ENCODE data around the gene CHCHD6. TPM values are rescaled to one million over a fixed set of nuclear protein-coding genes. Genes with fewer than 3 reads are reported as not detected.

The CHCHD6 gene
- total RNA-seq, 1 donor = 10.9 TPM

DNA sequence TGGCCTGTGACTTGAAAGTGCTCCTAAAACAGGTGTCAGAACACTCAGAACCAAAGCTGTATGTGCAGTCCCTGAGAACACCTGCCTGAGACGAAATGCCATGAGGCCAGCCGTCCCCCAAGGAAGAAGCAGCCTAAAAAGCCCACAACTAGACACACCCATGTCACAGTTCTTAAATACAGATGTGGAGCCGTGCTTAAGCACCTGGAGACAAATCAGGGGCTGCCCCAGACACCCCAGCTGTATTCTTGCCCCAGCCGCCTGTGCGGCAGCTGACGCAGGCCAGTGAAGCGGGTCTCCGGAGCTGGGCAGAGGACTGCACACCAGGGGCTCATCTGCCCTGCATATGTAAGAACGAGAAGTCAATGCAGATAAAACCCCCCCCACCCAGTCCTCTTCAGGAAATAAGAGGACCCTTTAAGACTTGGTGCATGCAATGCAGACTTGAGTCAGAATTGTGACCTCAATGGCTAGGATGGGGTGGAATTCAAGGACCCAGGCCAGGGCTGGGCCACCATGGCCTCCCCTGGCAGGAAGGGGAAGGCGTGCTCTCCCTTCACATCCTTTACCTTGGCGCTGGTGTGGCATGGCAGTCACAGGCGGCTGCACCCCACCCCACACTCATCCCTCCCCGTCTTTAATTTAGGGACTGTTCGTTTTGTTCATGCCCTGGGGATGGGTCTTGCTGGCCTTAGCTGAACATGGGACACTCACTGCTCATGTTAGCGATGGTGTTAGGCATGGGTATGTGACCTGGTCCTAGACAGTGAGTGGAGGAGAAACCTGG is 251.2 kb downstream of the CHCHD6 start:
- peak; percentile 27 for DNase-seq (ENCODE audit: insufficient read length, low spot score, missing footprints)
- no peak overlapping the region for H2AFZ ChIP-seq (ENCODE audit: low read length)
- H3K36me3 ChIP-seq (ENCODE audit: insufficient read depth, low read length) = no peaks in the 10 kb centered on the region
- no peaks in the 10 kb centered on the region for H4K20me1 ChIP-seq (ENCODE audit: insufficient read depth, low read length)
- H3K27me3 ChIP-seq (ENCODE audit: insufficient read depth, low read length) = no peaks in the 10 kb centered on the region
- no peak overlapping the region for H3K4me3 ChIP-seq (ENCODE audit: insufficient read depth, low read length)
- peaks cover 5% of the 10 kb centered on the region for H3K4me1 ChIP-seq (ENCODE audit: insufficient read depth, low read length)
- TF ChIP-seq, protein P1, sequence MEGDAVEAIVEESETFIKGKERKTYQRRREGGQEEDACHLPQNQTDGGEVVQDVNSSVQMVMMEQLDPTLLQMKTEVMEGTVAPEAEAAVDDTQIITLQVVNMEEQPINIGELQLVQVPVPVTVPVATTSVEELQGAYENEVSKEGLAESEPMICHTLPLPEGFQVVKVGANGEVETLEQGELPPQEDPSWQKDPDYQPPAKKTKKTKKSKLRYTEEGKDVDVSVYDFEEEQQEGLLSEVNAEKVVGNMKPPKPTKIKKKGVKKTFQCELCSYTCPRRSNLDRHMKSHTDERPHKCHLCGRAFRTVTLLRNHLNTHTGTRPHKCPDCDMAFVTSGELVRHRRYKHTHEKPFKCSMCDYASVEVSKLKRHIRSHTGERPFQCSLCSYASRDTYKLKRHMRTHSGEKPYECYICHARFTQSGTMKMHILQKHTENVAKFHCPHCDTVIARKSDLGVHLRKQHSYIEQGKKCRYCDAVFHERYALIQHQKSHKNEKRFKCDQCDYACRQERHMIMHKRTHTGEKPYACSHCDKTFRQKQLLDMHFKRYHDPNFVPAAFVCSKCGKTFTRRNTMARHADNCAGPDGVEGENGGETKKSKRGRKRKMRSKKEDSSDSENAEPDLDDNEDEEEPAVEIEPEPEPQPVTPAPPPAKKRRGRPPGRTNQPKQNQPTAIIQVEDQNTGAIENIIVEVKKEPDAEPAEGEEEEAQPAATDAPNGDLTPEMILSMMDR (IDR thresholded peaks at IDR 0.05; ENCODE audit: extremely low read depth, low read depth, low read length) = no peak
- no peak overlapping the region for H3K4me2 ChIP-seq (ENCODE audit: insufficient read depth, low read length)
- no peaks in the 10 kb centered on the region for H3K9me3 ChIP-seq (ENCODE audit: low read depth, low read length)
- H3K27ac ChIP-seq (ENCODE audit: low read depth, low read length) = no peak overlapping the region
- no peaks in the 10 kb centered on the region for H3K79me2 ChIP-seq (ENCODE audit: insufficient read depth, low read length)

DNA sequence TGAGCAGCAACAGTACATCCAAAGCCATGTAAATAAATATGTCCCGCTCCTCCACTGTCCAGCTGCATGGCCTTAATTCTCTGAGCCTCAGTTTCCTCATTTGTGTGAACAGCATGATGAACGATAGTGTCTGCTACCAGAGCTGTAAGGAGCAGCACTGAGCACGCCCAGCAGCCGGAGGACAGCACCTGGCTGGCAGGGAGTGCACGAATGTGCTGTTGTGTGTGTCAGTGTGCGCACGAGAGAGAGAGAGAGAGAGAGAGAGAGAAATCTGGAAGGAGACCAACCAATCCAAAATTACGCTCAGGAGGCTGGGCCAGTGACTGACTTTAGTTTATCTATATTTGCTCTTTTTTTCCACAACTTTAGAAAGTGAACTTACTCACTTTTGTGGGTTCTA is 252.3 kb downstream of the CHCHD6 start:
- H3K4me3 ChIP-seq (ENCODE audit: insufficient read depth, low read length) = no peak overlapping the region
- TF ChIP-seq, protein P1 (IDR thresholded peaks at IDR 0.05; ENCODE audit: extremely low read depth, low read depth, low read length) = no peak
- H3K4me2 ChIP-seq (ENCODE audit: insufficient read depth, low read length) = no peak overlapping the region
- no peak overlapping the region for H3K27ac ChIP-seq (ENCODE audit: low read depth, low read length)
- H3K9me3 ChIP-seq (ENCODE audit: low read depth, low read length) = no peaks in the 10 kb centered on the region
- no peaks in the 10 kb centered on the region for H4K20me1 ChIP-seq (ENCODE audit: insufficient read depth, low read length)
- H3K4me1 ChIP-seq (ENCODE audit: insufficient read depth, low read length) = peaks cover 16% of the 10 kb centered on the region
- no peaks in the 10 kb centered on the region for H3K79me2 ChIP-seq (ENCODE audit: insufficient read depth, low read length)
- no peak overlapping the region for H2AFZ ChIP-seq (ENCODE audit: low read length)
- H3K36me3 ChIP-seq (ENCODE audit: insufficient read depth, low read length) = no peaks in the 10 kb centered on the region
- DNase-seq (ENCODE audit: insufficient read length, low spot score, missing footprints) = peak; percentile 21
- H3K27me3 ChIP-seq (ENCODE audit: insufficient read depth, low read length) = no peaks in the 10 kb centered on the region

DNA sequence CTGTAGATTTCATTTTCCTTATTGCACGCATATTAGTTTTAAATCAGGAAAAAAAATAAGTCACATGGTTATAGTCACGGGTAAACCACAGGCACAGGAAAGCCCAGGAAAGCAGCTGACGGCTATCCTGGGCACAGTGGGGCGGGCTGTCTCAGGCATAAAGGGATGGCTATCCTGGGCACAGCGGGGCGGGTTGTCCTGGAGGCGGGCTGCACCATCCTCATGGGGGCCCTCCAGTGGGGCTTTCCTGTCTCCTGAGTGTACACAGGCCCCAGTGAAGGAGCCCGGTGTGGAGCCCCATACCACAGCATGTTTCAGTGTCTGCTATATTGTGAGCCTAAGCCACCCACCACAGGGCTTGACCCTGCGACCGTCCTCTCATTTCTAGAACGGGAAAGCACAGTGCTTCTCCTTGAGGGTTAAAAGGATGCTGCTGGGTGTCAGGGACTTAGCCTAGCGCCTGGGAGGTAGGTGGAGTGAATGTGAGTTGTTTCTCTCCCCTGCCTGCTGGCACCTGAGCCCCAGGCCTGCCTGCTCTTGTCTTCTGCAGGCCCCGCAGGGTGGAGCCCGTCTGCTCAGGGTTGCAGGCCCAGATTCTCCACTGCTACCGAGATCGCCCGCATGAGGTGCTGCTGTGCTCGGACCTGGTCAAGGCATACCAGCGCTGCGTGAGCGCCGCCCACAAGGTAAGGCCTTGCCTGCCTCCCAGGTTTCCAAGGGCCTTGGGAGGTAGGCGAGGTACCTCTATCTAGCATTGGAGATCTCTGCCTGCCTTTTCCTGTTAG is 253.0 kb downstream of the CHCHD6 start:
- no peak overlapping the region for H3K4me3 ChIP-seq (ENCODE audit: insufficient read depth, low read length)
- H3K4me1 ChIP-seq (ENCODE audit: insufficient read depth, low read length) = peaks cover 20% of the 10 kb centered on the region
- no peaks in the 10 kb centered on the region for H3K9me3 ChIP-seq (ENCODE audit: low read depth, low read length)
- no peaks in the 10 kb centered on the region for H3K27me3 ChIP-seq (ENCODE audit: insufficient read depth, low read length)
- no peaks in the 10 kb centered on the region for H4K20me1 ChIP-seq (ENCODE audit: insufficient read depth, low read length)
- no peak overlapping the region for H3K27ac ChIP-seq (ENCODE audit: low read depth, low read length)
- H3K4me2 ChIP-seq (ENCODE audit: insufficient read depth, low read length) = no peak overlapping the region
- H3K79me2 ChIP-seq (ENCODE audit: insufficient read depth, low read length) = no peaks in the 10 kb centered on the region
- H3K36me3 ChIP-seq (ENCODE audit: insufficient read depth, low read length) = no peaks in the 10 kb centered on the region
- peak; percentile 42 for DNase-seq (ENCODE audit: insufficient read length, low spot score, missing footprints)
- H2AFZ ChIP-seq (ENCODE audit: low read length) = no peak overlapping the region
- TF ChIP-seq, protein P1 (IDR thresholded peaks at IDR 0.05; ENCODE audit: extremely low read depth, low read depth, low read length) = no peak
